GM19467 (cell line): ENCODE measurements around the gene MIDN.
"Not testable (repeated sequence)": the region's sequence is repeated elsewhere in the genome, so short reads cannot be mapped to it uniquely, and the experiment has no call there.

Experiments used
- ATAC-seq: cut with Tn5 transposase; IDR thresholded peaks from one replicate; pipeline ENCODE4 v1.9.1; 2021; ENCODE audit warnings: mild to moderate bottlenecking, moderate library complexity; ENCODE audit not compliant: unreplicated experiment

Gene MIDN

GRCh38 chr19:1245494-1246264 is 2.7 kb upstream of the MIDN start:
- ATAC-seq: no peak

- ATAC-seq: not testable (repeated sequence)
Measured at GRCh38 chr19:1246265-1247087, 1.9 kb upstream of the MIDN start.

- ATAC-seq: no peak
Measured at GRCh38 chr19:1247748-1248138, 640 bp upstream of the MIDN start.

- peak; percentile 23 for ATAC-seq
Measured at GRCh38 chr19:1248786-1249297, 459 bp downstream of the MIDN start.

GRCh38 chr19:1249298-1249989 is 1.1 kb downstream of the MIDN start:
- peak; percentile 42 for ATAC-seq

GRCh38 chr19:1249990-1250436 is 1.6 kb downstream of the MIDN start:
- ATAC-seq: no peak

- ATAC-seq: no peak
Measured at GRCh38 chr19:1250437-1251260, 2.3 kb downstream of the MIDN start.

- ATAC-seq: no peak
Measured at GRCh38 chr19:1251330-1252220, 3.2 kb downstream of the MIDN start.

GRCh38 chr19:1252221-1252820 is 3.9 kb downstream of the MIDN start:
- no peak for ATAC-seq

- ATAC-seq: no peak
Measured at GRCh38 chr19:1252821-1253513, 4.6 kb downstream of the MIDN start.

GRCh38 chr19:1253514-1254080 is 5.2 kb downstream of the MIDN start:
- no peak for ATAC-seq

- no peak for ATAC-seq
Measured at GRCh38 chr19:1254081-1254527, 5.7 kb downstream of the MIDN start.

- ATAC-seq: no peak
Measured at GRCh38 chr19:1254530-1255185, 6.3 kb downstream of the MIDN start.

- ATAC-seq: no peak
Measured at GRCh38 chr19:1255186-1256161, 7.1 kb downstream of the MIDN start.

- no peak for ATAC-seq
Measured at GRCh38 chr19:1256646-1257474, 8.5 kb downstream of the MIDN start.
